DMS153 treated with DMSO at 0.1 percent for 48 hours (cell line): ENCODE results near the gene HS3ST3B1.

Source experiments
- DNase-seq: peaks from one replicate; lab custom pipeline; 2025; ENCODE audit not compliant: unreplicated experiment; lab: John Stamatoyannopoulos, UW

HS3ST3B1 gene

DNA sequence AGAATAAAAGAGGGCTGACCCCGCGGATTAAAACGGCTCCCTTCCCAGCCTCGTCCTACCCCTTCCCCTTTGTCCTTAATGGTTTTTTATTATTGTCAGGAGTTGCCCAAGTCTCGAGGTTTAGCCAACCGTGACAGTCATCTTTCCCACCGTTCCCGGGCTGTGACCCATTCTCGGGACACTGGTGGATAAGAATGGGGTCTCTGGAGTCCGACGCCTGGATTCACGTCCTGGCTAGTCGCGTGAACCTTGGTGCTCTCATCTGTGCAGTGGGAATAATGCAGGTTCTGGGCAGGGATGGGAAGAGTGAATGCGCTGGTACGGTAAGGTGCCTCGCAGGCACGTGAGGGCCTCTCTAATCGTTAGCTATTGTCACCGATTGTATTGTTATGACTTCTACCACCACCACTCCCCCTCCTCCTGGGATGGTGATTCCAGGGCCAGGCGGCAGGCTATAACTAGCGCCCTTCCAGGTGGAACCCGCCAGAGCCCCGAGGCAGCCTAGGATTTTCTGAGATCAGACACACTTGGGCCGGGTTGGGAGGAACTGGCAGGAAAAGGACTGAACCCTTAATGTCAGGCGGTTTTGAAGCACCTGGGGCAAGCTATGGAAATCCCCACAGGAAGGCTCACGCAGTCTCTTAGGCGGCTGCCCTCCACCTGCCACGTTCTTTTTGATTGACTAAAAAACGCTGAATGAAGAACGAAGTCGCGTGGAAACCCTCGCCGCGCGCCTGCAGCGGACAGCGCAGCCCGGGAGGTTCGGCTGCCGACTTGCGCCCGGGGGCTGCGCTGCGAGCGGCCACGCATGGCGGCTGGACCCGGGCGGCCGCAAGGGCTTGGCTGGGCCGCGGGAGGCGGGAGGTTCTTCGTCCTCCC is 2.7 kb downstream of the HS3ST3B1 start:
- DNase-seq: no peak

DNA sequence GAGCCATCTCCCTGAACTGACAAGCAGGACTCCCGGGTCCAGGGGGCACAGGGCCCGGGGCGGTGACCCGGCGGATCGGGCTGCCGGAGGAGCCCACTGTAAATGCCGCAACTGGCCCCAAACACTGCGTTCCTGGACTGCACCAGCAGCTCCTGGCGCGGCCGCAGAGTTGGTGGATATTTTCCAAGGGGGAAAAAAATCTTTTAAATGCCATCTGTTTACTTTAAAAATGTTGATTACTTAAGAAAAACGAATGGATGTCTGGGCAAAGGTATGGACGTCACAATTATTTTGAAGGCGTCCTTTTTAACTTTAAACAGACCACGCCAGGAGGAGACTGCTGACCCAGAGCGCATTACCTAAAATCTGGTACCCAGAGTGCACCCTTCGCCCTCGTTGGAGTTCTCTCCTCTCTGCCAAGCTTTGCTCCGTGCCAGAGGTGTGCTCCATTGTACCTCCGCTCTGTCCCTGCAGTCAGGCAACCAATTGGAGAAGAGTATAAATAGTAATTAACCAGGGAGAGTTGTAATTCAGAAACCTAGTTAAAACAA is 3.4 kb downstream of the HS3ST3B1 start:
- no peak for DNase-seq

DNA sequence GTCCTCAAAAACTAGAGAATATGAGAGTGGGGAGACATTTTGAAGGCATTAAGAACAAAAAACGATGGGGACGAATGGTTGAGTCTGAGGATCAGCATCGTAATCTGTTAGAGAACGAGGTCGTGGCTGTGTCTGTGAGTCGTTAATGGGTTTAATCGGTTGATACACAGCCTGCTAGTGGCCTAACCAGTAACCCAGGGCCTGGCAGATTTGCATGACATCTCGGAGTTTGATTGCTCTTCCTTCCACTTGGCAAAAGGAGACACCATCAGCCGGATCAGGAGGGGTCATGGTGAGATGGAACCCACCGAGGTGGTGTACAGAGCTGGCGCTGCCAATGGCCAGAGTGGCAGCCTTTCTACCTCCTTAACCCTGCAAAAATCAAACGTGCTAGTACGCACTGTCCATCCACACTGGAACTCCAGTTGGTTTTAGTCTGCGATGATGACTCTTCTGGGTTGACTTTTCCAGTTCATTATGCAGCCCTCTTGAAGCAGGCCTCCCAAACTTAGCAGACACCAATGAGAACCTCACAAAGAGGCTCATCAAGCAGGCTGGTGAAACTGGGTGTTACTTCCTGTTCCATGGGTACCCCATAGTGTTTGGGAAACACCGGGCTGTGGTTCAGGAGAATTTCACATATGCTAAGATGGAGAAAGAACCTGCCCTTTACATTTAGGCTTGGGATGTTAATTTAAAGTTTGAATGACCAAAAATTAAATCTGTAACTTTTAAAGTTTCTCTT is 4.1 kb downstream of the HS3ST3B1 start:
- DNase-seq: no peak

DNA sequence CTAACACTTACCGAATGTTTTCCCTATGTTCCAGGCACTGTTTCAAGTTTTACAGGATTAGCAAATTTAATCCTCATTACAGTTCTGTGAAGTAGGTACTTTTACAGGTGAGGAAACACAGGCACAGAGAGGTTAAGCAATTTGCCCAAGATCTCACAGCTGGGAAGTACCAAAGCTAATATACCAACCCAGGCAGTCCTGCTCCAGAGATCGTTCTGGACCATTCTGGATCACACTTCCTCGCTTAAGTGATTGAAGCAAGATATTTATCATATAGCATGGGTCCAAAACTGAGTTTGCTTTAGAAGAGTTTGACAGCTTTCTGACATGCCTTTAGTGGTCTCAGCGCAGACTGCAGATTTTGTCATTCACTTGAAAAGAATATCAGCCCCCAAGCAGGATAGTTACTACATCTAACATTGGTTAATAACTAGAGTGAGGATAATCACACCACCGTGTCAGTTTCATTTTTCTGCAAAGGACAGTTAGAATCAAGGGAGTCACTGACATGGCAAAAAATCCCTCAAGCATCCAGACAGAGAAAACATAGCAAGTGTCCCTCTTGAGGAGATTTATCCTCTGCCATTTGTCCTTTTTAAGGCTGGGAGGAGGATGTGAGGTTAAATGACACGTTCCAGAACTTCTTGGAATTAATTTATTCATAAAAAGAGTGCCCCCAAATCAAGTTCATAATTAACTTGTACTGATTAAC is 5.1 kb downstream of the HS3ST3B1 start:
- no peak for DNase-seq

DNA sequence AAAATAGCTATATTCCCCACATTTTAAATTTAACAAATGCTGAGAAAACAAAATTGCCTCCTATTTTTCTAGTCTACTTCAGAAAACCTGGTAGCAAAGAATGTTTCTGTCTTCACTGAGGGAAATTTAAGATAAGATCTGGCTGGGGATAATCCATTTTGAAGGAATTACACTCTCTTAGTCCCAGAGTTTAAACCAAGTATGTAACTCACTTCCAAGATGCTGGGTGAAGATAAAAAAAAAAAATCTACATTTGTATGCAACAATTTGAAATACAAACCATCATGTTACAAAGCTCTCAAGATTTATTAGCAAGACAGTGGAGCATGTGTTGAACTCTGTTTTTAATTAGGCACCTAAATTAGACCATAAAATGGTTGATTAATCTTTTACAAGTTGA is 5.7 kb downstream of the HS3ST3B1 start:
- DNase-seq: no peak

DNA sequence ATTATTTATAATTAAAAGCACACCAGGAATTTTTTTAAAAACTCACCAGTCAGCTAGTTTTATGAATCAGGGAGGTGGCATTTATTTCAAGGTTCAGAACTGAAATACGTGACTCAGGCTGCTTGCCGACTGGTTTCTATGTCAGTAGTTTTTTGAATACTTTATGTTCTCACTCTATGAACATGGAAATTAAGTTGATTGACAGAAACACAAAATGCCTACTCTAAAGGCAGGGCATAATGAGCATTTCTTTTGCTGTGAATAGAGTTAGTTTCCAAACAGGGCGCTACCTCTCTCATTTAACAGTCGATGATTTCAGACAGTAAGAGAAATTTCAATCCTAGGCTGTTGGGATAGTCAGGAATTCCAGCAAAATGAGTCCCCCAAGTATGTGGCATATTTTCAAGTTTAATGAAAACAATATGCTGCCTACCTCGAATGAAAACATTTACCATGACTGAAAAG is 6.7 kb downstream of the HS3ST3B1 start:
- DNase-seq: no peak

DNA sequence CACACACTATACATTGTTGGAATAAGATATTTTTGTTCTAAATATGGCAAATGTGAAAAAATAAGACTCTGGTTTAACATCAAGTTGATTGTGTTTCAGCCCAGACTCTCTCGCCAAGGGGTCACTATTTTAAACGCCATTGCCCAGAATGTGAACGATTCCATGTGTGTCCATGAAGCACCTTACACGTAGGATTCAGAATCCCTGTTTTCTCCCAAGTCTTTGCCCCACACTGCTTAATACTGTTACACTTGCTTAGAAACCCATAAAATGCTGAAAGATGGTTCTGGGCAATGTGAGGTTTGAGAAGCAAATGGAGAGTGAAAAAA is 7.7 kb downstream of the HS3ST3B1 start:
- DNase-seq: no peak

DNA sequence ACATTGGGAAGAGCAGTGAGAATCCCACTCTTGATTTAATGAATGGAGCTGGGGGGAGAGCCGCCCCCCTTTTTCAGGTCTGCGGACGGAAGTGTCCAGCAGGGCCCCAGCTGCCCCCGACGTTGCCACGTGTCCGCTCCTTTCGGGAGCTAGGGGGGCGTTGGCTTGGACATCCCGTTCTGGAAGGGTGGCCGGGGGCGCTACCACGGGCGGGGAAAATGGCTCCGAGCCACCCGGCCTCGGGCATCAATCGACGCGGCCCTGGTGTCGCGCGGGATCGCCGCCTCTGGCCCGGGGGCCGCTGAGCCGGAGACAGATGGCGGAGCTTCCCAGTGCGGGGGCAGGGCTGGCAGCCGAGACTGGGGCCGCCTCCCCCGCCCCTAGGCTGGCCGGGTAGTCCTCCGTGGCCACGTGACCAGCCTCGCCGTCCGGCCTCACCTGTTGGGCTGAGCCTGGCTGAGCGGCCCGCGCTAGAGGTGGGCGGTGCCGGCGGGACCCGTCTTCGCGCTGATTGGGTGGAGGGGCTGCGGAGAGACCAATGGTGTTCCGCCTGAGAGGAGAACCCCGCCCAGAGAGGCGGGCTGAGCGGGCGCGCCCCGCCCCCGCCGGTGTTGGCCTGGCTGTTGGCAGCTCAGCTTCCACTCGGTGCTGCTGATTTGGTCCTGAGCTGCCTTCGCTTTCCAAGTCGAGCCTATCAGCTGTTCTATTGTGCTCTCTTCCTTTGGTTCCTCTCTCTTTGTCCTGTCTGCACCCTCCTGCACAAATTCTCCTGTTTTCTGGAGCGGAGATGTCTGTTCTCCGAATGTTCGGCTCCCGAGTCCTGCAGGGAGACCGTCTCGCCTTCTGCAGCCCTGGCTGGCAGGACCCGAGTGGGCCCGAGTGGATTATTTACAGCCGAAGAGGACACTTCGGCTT is 8.3 kb downstream of the HS3ST3B1 start:
- DNase-seq: no peak

DNA sequence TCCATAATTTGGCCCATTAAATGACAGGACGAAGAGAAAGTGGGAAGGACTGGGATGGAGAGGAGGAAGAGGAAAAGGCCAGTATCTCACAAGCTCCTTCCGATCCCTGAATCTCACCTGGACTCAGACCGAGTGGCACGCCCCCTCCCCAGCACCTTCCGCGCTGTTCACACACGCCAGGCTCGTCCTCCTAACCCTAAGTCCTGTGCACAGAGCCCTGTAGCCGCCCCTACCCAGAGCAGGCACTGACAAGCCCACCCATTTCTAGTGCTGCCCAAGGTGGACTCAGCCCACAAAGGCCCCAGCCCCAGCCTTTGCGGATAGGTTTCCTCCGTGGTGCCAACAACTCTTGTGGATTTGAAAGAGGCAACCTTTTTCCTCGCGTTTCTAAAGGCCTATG is 9.2 kb downstream of the HS3ST3B1 start:
- no peak for DNase-seq

DNA sequence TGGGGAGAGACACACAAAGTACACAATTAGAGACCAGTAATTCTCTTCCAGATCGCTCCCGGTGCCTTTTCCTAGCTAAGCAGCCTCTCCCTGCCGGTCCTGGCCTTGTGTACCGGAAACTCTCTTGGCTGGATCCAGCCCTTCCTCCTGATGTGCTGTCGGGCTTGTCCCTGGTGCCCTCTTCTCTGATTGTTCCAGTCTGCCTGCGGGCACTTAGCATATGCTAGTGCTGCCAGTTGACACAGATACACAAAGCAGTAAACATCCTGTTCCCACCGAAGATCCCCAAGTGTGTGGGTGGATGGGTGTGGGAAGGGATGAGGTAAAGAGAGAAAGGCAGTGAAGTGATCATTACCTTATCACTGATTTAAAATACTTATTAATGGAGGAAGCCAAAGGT is 9.7 kb downstream of the HS3ST3B1 start:
- DNase-seq: no peak

DNA sequence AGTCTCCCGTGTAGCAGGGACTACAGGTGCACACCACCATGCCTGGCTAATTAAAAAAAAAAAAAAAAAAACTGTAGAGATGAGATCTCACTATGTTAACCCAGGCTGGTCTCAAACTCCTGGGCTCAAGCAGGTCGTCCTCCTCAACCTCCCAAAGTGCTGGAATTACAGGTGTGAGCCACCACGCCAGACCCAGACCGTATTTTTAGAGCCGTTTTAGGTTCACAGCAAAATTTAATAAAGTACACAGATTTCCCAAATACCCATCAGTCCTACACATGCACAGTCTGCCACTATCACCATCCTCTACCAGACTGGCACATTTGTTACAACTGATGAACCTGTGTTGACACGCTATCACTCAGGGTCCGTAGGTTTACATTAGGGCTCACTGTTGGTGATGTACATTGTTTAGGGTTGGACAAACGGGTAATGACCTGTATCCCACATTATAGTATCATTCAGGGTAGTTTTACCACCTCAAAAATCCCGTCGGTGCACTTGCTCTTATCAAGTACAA is 10.4 kb downstream of the HS3ST3B1 start:
- DNase-seq: no peak

DNA sequence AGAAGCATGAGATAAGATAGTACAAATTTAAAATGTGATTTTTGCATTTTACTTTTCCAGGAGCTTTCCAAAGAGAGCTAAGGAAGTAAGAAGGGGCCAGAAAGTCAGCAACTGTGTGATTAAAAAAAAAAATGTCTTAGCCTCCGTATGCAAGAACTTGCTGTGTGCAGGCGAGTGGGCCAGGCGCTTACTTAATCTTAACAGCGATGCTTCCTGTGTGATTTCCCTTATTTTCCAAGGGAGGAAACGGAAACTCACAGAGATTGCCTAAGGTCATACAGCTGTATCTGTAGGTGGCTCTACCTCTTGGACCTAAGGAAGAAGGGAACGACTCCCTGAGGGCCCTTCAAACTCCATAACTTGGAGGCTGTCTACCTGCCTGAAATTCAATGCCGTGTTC is 11.1 kb downstream of the HS3ST3B1 start:
- DNase-seq: no peak

DNA sequence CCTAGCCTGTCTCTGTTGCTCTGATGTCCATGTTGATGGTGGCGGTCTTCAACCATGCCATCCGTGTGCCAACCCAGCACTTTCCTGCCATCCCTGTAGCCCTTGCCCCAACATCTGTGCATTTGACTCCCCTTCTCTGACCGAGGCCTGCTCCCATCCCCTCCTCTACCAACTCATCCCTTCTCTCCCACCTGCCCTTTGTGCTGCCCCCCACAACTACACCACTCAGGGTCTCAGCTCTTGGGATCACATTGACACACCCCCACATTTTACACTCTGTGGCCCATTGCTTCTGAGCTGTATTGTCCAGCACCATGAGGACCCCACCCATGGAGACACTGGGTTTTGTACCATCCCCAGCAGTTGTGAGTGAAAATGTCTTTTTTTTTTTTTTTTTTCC is 11.6 kb downstream of the HS3ST3B1 start:
- no peak for DNase-seq

DNA sequence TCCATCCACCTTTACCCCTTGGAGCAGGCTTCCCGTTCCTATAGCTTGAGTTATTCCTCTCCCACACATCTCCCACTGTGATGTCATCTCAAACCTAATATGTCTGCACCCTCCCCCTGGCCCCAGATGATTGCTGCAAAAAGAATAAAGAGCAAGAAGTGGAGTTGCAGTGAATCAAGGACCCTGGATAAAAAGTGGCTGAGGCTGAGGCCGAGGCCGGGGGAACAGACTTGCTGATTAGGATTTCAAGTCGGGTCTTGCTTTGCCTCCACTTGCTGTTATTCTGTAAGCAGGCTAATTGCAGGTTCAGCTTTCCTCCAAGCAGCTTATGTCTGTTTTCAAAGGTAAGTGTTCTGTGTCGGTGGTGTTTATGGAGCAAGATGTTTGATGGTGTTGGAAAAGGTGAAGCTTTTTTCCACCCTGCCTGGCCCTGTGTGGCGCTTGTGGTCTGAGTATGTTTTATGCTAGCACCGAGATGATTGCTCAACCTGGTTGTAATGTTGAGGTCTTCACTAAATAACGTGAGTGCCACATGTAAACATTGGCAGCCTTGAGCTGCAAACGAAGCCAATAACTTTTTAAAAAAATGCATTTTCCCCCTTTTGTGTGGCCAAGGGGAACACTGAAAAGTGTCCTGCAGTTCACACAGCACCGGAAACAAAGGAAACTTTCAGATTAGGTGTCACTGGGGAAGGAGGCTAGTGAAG is 15.4 kb downstream of the HS3ST3B1 start:
- DNase-seq: no peak

DNA sequence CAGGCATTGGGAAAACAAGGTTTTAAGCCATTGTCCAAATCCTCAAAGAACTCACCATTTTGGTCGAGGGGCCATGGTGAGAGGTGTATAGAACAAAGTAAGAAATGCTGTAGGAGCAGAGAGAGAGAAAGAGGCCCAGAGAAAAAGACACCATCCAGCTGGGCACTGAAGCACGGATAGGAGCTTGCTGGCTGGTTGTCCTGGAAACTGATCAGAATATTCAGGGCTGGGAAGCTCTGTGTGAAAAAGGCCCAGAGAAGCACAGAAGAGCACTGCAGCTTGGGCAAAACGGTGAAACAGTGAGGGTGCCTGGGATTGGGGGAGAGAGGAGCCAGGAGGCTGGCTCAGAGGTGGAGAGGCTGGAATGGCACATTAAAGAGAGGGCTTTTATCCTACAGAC is 16.5 kb downstream of the HS3ST3B1 start:
- DNase-seq: no peak

DNA sequence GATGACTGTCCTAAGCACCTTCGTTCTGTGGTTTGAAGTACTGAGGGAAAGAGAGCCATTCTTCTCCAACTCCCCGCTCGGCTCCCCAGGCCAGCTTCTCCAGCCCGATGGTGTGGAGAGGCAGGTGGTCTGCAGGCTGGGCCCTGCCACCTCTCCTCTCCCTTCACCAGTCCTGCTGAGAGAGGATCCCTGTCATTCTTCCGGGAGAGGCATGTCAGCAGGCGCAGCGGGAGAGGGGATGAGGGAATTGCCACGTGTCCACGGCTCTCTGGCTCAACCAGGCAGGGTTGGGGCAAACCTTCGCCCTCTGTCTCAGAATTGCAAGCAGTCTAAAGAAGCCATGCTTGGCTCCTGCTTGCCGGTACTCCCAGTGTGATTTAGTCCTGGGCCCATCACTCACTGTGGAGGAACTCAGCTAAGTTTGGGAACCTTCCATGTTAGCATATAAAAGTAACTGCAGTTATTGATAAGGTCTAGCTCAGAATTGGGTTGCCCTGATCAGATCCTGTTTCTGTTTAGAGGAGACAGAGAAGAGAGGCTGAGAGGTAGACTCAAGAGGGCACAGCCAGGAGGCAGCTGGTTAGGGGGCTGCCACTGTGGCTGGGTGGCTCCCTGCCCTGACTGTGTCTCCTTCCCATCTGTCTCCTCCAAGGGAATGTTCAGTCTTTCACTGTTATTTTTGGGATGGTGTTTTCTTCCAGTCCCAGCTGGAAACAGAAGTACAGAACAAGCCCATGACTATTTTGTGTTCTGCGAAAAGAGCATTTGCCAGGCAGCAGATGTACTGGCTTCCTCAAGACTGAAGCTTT is 17.4 kb downstream of the HS3ST3B1 start:
- no peak for DNase-seq

DNA sequence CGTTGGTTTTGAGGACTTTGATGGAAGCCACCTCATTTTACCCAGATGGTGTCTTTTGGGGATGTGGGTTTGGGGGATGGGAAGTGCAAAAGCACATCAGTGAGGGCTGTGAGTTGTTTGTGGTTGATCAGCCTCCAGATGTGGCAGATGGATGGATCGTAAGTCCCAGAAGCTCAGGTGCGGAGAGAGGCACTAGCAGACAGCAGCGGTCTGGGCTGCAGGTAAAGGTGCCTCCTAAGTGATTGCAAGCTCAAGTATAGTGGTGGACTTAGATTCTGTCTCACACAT is 18.0 kb downstream of the HS3ST3B1 start:
- no peak for DNase-seq

DNA sequence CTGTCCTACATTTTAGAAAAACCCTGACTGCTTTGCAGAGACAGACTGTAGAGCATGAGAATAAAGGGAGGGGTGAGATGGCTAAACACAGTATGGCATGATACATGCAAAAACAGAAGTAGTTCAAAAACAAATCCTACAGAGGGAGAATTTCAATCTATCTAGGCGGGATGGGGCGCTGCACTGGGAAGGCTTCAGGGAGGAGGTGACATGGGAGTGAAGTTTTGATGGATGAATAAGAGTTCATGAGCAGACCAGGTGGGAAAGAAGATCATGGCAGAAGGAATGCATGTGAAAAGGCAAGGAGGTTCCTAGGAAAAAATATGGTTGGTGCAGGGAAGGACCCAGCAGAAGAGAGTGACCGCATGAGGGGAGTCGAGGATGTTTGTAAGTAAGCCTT is 19.2 kb downstream of the HS3ST3B1 start:
- no peak for DNase-seq
